ENCODE measurements around the gene TMBIM6.

DNA sequence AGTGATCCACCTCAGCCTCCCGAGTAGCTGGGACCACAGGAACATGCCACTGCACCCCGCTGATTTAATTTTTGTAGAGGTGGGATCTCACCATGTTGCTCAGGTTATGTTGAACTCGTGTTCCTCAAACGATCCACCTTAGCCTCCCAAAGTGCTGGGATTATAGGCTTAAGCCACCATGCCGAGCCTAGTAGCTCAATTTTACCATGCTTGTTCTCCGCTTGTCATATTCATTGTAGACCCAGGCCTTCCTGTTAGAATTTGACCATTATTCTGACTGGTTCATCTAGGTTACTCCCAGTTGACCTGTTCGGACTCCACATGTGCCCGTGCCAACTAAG lies 24.7 kb downstream of the TMBIM6 start:
- TF ChIP-seq POLR2A (IDR thresholded peaks at IDR 0.05), result no peak
- TF ChIP-seq CTCF (IDR thresholded peaks at IDR 0.05), result no peak
